Transverse colon (tissue), 4 donors: ENCODE results near the gene NDN. TPM values are rescaled to one million over a fixed set of nuclear protein-coding genes. Genes with fewer than 3 reads are reported as not detected.

Experiments used
- DNase-seq: peaks from one replicate; pipeline ENCODE4 v3.0.0-alpha.2; 2019
- H3K27ac ChIP-seq, 4 donors: fragments of 200-600 bp; sonication (generic); 2 replicates each; pipeline ENCODE4 v1.5.1; 2016 to 2018; ENCODE audit warnings: inconsistent platforms in 4 of 4
- H3K27me3 ChIP-seq: fragments of 200-600 bp; sonication (generic); 2 replicates; pipeline ENCODE4 v1.5.1; 2017; ENCODE audit warnings: inconsistent platforms
- H3K36me3 ChIP-seq, 4 donors: fragments of 200-600 bp; sonication (generic); 2 replicates each; pipeline ENCODE4 v1.5.1; 2017 to 2019; ENCODE audit warnings: inconsistent platforms in 4 of 4
- H3K4me1 ChIP-seq, 4 donors: fragments of 200-600 bp; sonication (generic); 2 replicates each; pipeline ENCODE4 v1.5.1; 2017 to 2020; ENCODE audit warnings: inconsistent platforms in 4 of 4
- H3K4me3 ChIP-seq, 4 donors: fragments of 200-600 bp; sonication (generic); 1 replicate in 1 of 4; 2 replicates in 3 of 4; pipeline versions ENCODE4 v1.5.1 to v1.6.1; 2017 to 2019; ENCODE audit warnings: inconsistent platforms in 4 of 4
- H3K9me3 ChIP-seq, 2 donors: fragments of 200-600 bp; sonication (generic); 2 replicates each; pipeline ENCODE4 v1.5.1; 2017 to 2019; ENCODE audit warnings: inconsistent platforms in 2 of 2
- EP300 ChIP-seq: sonication (generic); formaldehyde crosslinking; IDR thresholded peaks from one replicate; pipeline ENCODE4 v1.6.1; 2017; ENCODE audit warnings: antibody characterized with exemption, low read depth
- POLR2A ChIP-seq: fragments of 450-650 bp; IDR thresholded peaks from one replicate; pipeline ENCODE4 v1.6.1; 2016; ENCODE audit warnings: antibody characterized with exemption, mild to moderate bottlenecking, moderate library complexity
- POLR2AphosphoS5 ChIP-seq, 3 donors: sonication (generic); formaldehyde crosslinking; IDR thresholded peaks; one replicate each; pipeline ENCODE4 v1.6.1; 2016; ENCODE audit warnings: antibody characterized with exemption in 3 of 3
- WGBS, 2 donors: methylation state at CpG; one replicate each; pipeline ENCODE4 v1.1.5; 2018; ENCODE audit warnings: low coverage in 1 of 2; 5-methylcytosine and 5-hydroxymethylcytosine counted together
- in situ Hi-C, 4 donors: fragments of 200-750 bp; cut with MboI; loops; one replicate each; pipeline versions ENCODE4 v1.15.0 to v1.15.1; 2017; ENCODE audit warnings: low sequenced_read_pairs in 3 of 4, low pct_ligation_motif_present in 1 of 4, low pct_unique_long_range_greater_than_20kb in 1 of 4
- intact Hi-C: fragments of 100-400 bp; cut with DNase I; formaldehyde crosslinking; loops from one replicate; pipeline ENCODE4 v1.15.1; 2023; ENCODE audit warnings: low total_unique reads
- total RNA-seq, 4 donors: library from RNA; depleted of rRNA; stranded (reverse); fragments of >200 nt; gene quantifications; one replicate each; pipeline ENCODE4 v1.1.0, GENCODE V29; 2016
- TF ChIP-seq, protein P1 (sequence below), 5 experiments: fragments of 200-600 bp in 3 of 5; fragments of 450-650 bp in 2 of 5; sonication (generic) in 3 of 5; IDR thresholded peaks; 1 replicate in 2 of 5; 2 replicates in 3 of 5; pipeline ENCODE4 v1.5.1; 2016 to 2017; ENCODE audit warnings: antibody characterized with exemption in 5 of 5, inconsistent platforms in 3 of 5, mild to moderate bottlenecking in 2 of 5, moderate library complexity in 1 of 5

The NDN gene
- total RNA-seq, 4 donors from 2014 or later = 21.4 to 66.7 (median 31.1) TPM

- 91 to 100% methylated on average over 2 to 46 of the region's 51 CpGs for WGBS, 2 donors
- TF ChIP-seq EP300 (no peak), POLR2AphosphoS5 (IDR thresholded peaks at IDR 0.05) (no peak), POLR2A (no peak)
- TF ChIP-seq, protein P1, sequence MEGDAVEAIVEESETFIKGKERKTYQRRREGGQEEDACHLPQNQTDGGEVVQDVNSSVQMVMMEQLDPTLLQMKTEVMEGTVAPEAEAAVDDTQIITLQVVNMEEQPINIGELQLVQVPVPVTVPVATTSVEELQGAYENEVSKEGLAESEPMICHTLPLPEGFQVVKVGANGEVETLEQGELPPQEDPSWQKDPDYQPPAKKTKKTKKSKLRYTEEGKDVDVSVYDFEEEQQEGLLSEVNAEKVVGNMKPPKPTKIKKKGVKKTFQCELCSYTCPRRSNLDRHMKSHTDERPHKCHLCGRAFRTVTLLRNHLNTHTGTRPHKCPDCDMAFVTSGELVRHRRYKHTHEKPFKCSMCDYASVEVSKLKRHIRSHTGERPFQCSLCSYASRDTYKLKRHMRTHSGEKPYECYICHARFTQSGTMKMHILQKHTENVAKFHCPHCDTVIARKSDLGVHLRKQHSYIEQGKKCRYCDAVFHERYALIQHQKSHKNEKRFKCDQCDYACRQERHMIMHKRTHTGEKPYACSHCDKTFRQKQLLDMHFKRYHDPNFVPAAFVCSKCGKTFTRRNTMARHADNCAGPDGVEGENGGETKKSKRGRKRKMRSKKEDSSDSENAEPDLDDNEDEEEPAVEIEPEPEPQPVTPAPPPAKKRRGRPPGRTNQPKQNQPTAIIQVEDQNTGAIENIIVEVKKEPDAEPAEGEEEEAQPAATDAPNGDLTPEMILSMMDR (IDR thresholded peaks at IDR 0.05) = no peak
- Histone ChIP-seq H3K36me3 (no peaks in the 10 kb centered on the region), H3K27me3 (peaks cover 19% of the 10 kb centered on the region), H3K4me1 (peaks cover 0 to 5% (median 2%) of the 10 kb centered on the region in 4 donors), H3K4me3 (no peak overlapping the region), H3K9me3 (no peaks in the 10 kb centered on the region), H3K27ac (no peak overlapping the region)
- intact Hi-C loops = no loop called here
- no peak for DNase-seq
- in situ Hi-C loops = loop anchor here (10.0 to 25.0 kb wide), 3 partner anchors 208 to 218 kb away; no protein-coding TSS in a partner anchor
Measured at GRCh38 chr15:23646165-23647000, 40.7 kb downstream of the NDN start.

- TF ChIP-seq, protein P1 (IDR thresholded peaks at IDR 0.05) = peak in 4 of 5 experiments; percentile 25 to 45 (median 30)
- no peak for TF ChIP-seq POLR2AphosphoS5 (IDR thresholded peaks at IDR 0.05)
- peak; percentile 41 for DNase-seq
- no peak overlapping the region for H3K27ac ChIP-seq
- intact Hi-C loops = no loop called here
- H3K27me3 ChIP-seq = peaks cover 19% of the 10 kb centered on the region
- H3K4me1 ChIP-seq = peaks cover 0 to 5% (median 2%) of the 10 kb centered on the region in 4 donors
- no peak overlapping the region for H3K4me3 ChIP-seq
- WGBS, 2 donors = 48 to 83% methylated on average over 4 to 38 of the region's 40 CpGs
- no peaks in the 10 kb centered on the region for H3K9me3 ChIP-seq
- H3K36me3 ChIP-seq = no peaks in the 10 kb centered on the region
- in situ Hi-C loops = loop anchor here (10.0 to 25.0 kb wide), 3 partner anchors 209 to 219 kb away; no protein-coding TSS in a partner anchor
Measured at GRCh38 chr15:23645371-23646164, 41.5 kb downstream of the NDN start.

- no peaks in the 10 kb centered on the region for H3K36me3 ChIP-seq
- no peak for DNase-seq
- WGBS, 2 donors = 80 to 85% methylated on average over 7 of the region's 13 CpGs
- TF ChIP-seq, protein P1 (IDR thresholded peaks at IDR 0.05) = no peak
- TF ChIP-seq EP300 = no peak
- no peak for TF ChIP-seq POLR2AphosphoS5 (IDR thresholded peaks at IDR 0.05)
- no peak for TF ChIP-seq POLR2A
- H3K9me3 ChIP-seq = no peaks in the 10 kb centered on the region
- peaks cover 0 to 5% (median 2%) of the 10 kb centered on the region in 4 donors for H3K4me1 ChIP-seq
- in situ Hi-C loops (loop anchor here (10.0 to 25.0 kb wide), 3 partner anchors 210 to 220 kb away; no protein-coding TSS in a partner anchor), intact Hi-C loops (loop anchor here (5.0 kb wide), 1 partner anchor 232 kb away; no protein-coding TSS in a partner anchor)
- H3K27ac ChIP-seq = no peak overlapping the region
- peaks cover 19% of the 10 kb centered on the region for H3K27me3 ChIP-seq
- H3K4me3 ChIP-seq = no peak overlapping the region
Measured at GRCh38 chr15:23644829-23645228, 42.3 kb downstream of the NDN start.
